ENCODE results near the gene GPALPP1.

DNA sequence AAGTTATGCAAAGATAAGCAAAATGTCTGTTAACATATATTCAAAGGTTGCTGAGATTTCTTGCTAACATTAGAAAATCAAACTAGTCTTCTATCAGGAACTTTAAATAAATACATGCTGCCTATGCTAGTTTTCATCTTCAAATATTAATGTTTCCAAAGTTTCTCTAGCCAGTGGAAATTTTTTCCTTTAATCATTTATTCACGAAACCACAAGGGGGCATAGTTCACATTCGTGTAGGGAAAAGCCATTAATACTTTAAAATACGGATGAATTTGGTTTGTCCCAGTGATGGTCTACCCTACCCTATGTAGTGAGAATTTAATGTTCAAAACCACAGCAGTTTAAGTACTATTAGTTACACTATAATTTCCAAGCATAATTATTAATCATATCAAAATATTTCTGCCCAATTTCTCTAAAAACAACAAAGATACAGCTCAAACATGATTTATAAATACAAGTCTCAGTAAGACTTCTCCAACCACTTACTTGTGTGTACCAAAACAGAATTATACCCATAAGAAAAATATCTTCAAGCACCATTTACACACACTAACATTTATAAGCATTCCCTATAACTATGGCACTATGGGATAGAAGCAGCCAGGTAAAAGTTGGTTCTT lies 16.3 kb upstream of the GPALPP1 start:
- TF ChIP-seq POLR2A (IDR thresholded peaks at IDR 0.05): no peak
- TF ChIP-seq, protein P1, sequence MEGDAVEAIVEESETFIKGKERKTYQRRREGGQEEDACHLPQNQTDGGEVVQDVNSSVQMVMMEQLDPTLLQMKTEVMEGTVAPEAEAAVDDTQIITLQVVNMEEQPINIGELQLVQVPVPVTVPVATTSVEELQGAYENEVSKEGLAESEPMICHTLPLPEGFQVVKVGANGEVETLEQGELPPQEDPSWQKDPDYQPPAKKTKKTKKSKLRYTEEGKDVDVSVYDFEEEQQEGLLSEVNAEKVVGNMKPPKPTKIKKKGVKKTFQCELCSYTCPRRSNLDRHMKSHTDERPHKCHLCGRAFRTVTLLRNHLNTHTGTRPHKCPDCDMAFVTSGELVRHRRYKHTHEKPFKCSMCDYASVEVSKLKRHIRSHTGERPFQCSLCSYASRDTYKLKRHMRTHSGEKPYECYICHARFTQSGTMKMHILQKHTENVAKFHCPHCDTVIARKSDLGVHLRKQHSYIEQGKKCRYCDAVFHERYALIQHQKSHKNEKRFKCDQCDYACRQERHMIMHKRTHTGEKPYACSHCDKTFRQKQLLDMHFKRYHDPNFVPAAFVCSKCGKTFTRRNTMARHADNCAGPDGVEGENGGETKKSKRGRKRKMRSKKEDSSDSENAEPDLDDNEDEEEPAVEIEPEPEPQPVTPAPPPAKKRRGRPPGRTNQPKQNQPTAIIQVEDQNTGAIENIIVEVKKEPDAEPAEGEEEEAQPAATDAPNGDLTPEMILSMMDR (IDR thresholded peaks at IDR 0.05): peak in 2 of 3 donors; percentile 36 to 59

Measured in ovary (tissue), 3 donors.